ENCODE results near the gene CRADD. TPM values are rescaled to one million over a fixed set of nuclear protein-coding genes. Genes with fewer than 3 reads are reported as not detected.

The CRADD gene
- total RNA-seq, 1 experiment from 2014 or later, result 10.1 TPM

DNA sequence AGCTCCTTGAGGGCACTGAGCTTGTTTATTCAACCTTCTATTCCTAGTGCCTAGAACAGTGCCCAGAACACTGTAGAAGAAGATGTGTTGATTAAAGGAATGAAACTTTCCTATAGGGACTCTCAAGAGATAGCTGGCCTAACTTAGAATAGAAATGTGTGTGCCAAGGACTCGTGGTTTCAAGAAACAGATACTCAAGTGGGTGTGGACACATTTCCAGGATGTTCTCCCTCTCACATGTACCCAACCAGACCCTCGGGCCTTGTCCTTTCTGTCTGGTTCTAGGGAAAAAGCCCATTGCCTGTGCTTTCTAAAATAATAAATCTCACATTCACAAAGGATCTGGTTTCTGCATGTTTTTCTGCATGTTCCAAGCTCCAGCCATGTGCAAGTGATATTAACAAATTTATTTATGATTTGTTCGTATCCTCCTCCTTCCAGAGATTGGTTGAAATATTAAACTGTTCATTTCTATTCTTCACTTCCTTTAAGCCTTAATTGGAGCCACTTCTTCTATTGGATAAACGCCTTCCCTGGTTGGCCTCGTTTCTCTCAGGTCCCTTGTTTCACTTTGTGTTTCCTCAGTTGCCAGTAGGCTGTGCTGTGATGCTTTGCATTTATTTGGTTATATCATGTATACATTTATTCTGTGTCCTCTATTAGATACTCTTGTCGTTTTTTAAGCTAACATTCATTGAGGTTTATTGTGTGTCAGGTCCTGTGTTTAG lies 89.8 kb downstream of the CRADD start:
- Mint-ChIP-seq H3K4me3 (ENCODE audit: low read depth, unreplicated experiment) (no peak overlapping the region), H3K27ac (ENCODE audit: unreplicated experiment) (no peak overlapping the region), H3K4me1 (ENCODE audit: low read depth, unreplicated experiment) (peaks cover 9% of the 10 kb centered on the region), H3K36me3 (ENCODE audit: insufficient read depth, unreplicated experiment) (no peaks in the 10 kb centered on the region), H3K9me3 (ENCODE audit: low read depth, unreplicated experiment) (no peaks in the 10 kb centered on the region), H3K27me3 (ENCODE audit: unreplicated experiment) (no peaks in the 10 kb centered on the region)
- intact Hi-C loops (cut with micrococcal nuclease; ENCODE audit: unreplicated experiment), result loop anchor here (1.0 to 2.0 kb wide), 3 partner anchors 212 to 333 kb away; no protein-coding TSS in a partner anchor
- no TSS peak for BruUV-seq (replicated peaks)
- CTCF ChIA-PET, result interaction anchor here (0.6 to 3.8 kb wide), 3 partner anchors 198 to 334 kb away, joined by 6 to 34 read pairs (median 7); no protein-coding TSS in a partner anchor
- TF ChIP-seq, protein P1, sequence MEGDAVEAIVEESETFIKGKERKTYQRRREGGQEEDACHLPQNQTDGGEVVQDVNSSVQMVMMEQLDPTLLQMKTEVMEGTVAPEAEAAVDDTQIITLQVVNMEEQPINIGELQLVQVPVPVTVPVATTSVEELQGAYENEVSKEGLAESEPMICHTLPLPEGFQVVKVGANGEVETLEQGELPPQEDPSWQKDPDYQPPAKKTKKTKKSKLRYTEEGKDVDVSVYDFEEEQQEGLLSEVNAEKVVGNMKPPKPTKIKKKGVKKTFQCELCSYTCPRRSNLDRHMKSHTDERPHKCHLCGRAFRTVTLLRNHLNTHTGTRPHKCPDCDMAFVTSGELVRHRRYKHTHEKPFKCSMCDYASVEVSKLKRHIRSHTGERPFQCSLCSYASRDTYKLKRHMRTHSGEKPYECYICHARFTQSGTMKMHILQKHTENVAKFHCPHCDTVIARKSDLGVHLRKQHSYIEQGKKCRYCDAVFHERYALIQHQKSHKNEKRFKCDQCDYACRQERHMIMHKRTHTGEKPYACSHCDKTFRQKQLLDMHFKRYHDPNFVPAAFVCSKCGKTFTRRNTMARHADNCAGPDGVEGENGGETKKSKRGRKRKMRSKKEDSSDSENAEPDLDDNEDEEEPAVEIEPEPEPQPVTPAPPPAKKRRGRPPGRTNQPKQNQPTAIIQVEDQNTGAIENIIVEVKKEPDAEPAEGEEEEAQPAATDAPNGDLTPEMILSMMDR (IDR thresholded peaks at IDR 0.05; ENCODE audit: unreplicated experiment), result peak; percentile 24
- DNase-seq, result peak; percentile 40

DNA sequence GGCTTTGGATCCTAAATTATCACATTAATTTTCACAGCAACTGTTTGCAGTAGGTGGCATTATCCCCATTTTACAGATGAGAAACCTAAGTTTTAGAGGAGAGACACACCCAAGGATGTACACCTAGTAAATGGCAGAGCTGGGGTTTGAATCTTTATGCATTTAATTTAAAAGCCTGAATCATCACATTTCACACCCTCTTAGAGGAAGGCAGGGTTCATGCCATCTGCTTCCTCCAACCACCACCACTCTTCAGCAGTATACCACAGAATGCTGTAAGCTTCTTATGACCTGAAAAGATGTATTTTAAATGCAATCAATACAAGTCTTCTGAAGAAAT lies 90.3 kb downstream of the CRADD start:
- no TSS peak for BruUV-seq (replicated peaks)
- intact Hi-C loops (cut with micrococcal nuclease; ENCODE audit: unreplicated experiment), result loop anchor here (1.0 to 2.0 kb wide), 3 partner anchors 212 to 333 kb away; no protein-coding TSS in a partner anchor

GRCh38 chr12:93772003-93772700 lies 95.0 kb downstream of the CRADD start:
- Mint-ChIP-seq H3K4me3 (ENCODE audit: low read depth, unreplicated experiment) (no peak overlapping the region), H3K36me3 (ENCODE audit: insufficient read depth, unreplicated experiment) (no peaks in the 10 kb centered on the region), H3K4me1 (ENCODE audit: low read depth, unreplicated experiment) (peaks cover 5% of the 10 kb centered on the region), H3K27me3 (ENCODE audit: unreplicated experiment) (no peaks in the 10 kb centered on the region), H3K27ac (ENCODE audit: unreplicated experiment) (no peak overlapping the region), H3K9me3 (ENCODE audit: low read depth, unreplicated experiment) (no peaks in the 10 kb centered on the region)
- BruUV-seq (replicated peaks), result no TSS peak
- TF ChIP-seq, protein P1 (IDR thresholded peaks at IDR 0.05; ENCODE audit: unreplicated experiment), result no peak
- no peak for DNase-seq
- intact Hi-C loops (cut with micrococcal nuclease; ENCODE audit: unreplicated experiment), result no loop called here
- CTCF ChIA-PET, result no interaction called here

More for the DNA sequence above, 90.3 kb downstream of the CRADD start:
- no peaks in the 10 kb centered on the region for H3K9me3 Mint-ChIP-seq (ENCODE audit: low read depth, unreplicated experiment)
- DNase-seq, result no peak
- H3K4me3 Mint-ChIP-seq (ENCODE audit: low read depth, unreplicated experiment), result no peak overlapping the region
- H3K4me1 Mint-ChIP-seq (ENCODE audit: low read depth, unreplicated experiment), result peaks cover 9% of the 10 kb centered on the region
- no peak overlapping the region for H3K27ac Mint-ChIP-seq (ENCODE audit: unreplicated experiment)
- no peaks in the 10 kb centered on the region for H3K36me3 Mint-ChIP-seq (ENCODE audit: insufficient read depth, unreplicated experiment)
- H3K27me3 Mint-ChIP-seq (ENCODE audit: unreplicated experiment), result no peaks in the 10 kb centered on the region
- TF ChIP-seq, protein P1 (IDR thresholded peaks at IDR 0.05; ENCODE audit: unreplicated experiment), result no peak
- CTCF ChIA-PET, result interaction anchor here (0.6 to 3.8 kb wide), 3 partner anchors 198 to 334 kb away, joined by 6 to 34 read pairs (median 7); no protein-coding TSS in a partner anchor

DNA sequence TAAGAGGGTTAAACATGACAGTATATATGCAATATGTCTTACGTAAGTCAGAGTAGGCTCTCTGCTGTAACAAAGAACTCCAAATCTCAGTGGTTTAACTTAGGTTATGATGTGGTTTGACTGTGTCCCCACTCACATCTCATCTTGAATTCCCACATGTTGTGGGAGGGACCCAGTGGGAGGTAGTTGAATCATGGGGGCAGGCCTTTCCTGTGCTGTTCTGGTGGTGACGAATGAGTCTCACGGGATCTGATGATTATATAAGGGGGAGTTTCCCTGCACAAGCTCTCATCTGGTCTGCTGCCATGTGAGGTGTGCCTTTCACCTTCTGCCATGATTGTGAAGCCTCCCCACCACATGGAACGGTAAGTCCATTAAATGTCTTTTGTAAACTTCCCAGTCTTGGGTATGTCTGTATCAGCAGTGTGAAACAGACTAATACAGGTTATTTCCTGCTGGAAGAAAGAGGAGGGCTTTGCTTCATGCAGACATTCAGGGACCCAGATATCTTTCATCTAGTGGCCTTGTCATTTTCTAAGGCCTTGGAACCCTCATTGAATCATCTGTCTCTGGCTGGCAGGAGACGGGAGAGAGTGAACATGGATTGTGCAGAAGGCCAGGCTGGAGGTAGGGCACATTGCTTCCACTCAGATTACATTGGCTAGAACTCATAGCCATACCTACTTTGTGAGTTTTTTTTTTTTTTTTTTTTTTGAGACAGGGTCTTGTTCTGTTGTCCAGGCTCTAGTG lies 96.1 kb downstream of the CRADD start:
- Mint-ChIP-seq H3K9me3 (ENCODE audit: low read depth, unreplicated experiment) (no peaks in the 10 kb centered on the region), H3K27me3 (ENCODE audit: unreplicated experiment) (no peaks in the 10 kb centered on the region), H3K4me3 (ENCODE audit: low read depth, unreplicated experiment) (no peak overlapping the region), H3K4me1 (ENCODE audit: low read depth, unreplicated experiment) (no peaks in the 10 kb centered on the region), H3K36me3 (ENCODE audit: insufficient read depth, unreplicated experiment) (no peaks in the 10 kb centered on the region), H3K27ac (ENCODE audit: unreplicated experiment) (no peak overlapping the region)
- no peak for DNase-seq
- no TSS peak for BruUV-seq (replicated peaks)
- intact Hi-C loops (cut with micrococcal nuclease; ENCODE audit: unreplicated experiment), result no loop called here
- CTCF ChIA-PET, result no interaction called here
- TF ChIP-seq, protein P1 (IDR thresholded peaks at IDR 0.05; ENCODE audit: unreplicated experiment), result no peak
